ENCODE data around the gene TWF2. TPM values are rescaled to one million over a fixed set of nuclear protein-coding genes. Genes with fewer than 3 reads are reported as not detected.

Gene TWF2
- total and polyA plus RNA-seq, 2 of the 13 experiments (the other 11 are each of a cell fraction or from before 2014, with no cell fraction given) = 45.5 to 108 TPM

DNA sequence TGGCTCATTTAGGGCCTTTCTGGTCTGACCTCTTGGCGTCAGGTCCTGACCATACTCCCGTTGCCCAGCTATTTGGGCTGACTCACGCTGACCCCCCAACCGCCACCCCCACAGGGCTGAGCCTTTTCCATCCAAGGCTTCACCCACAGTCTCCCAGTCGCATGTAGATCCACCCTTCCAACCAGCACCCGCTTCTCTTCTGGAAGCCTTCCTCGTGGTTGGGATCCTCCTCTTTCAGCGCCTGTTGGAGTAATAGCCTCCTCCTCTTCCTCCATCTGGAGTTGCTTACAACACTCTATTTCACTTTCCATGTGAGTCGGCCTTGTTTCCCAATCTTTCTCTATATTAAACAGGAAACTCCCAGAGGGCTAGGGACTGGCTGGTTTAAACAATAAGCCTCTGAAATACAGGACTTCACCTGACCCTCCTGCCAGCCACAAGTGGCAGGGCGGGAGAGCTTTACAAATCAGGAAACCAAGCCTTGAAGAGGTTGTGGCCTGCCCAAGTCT is 43.1 kb downstream of the TWF2 start:
- Histone ChIP-seq H2AFZ (ENCODE audit: low read length) (peak overlapping the region; percentile 58), H3K4me2 (ENCODE audit: low read depth, low read length) (peak overlapping the region; percentile 45), H3K9ac (ENCODE audit: insufficient read depth, low read depth, low read length) (no peak overlapping the region), H3K79me2 (ENCODE audit: insufficient read depth, low read length) (peaks cover 11% of the 10 kb centered on the region), H3K36me3 (replicated peaks in 1 of 2; ENCODE audit: control insufficient read depth in 1 of 2, insufficient read depth in 2 of 2, low read length in 2 of 2) (peaks cover 0 to 4% of the 10 kb centered on the region in 2 experiments; a peak in 1 of 5 replicates), H3K27me3 (ENCODE audit: control insufficient read depth in 1 of 2, insufficient read depth in 2 of 2, low read length in 2 of 2) (peaks cover 0 to 8% of the 10 kb centered on the region in 2 experiments; a peak in 1 of 5 replicates), H3K27ac (ENCODE audit: extremely low read length, insufficient read depth, low read length) (no peak overlapping the region), H4K20me1 (ENCODE audit: insufficient read depth, low read length) (no peaks in the 10 kb centered on the region), H3K4me1 (ENCODE audit: insufficient read depth, low read length) (peaks cover 52% of the 10 kb centered on the region), H3K9me3 (ENCODE audit: low read length) (no peaks in the 10 kb centered on the region), H3K4me3 (replicated peaks in 1 of 3; ENCODE audit: insufficient read depth in 1 of 3, low read depth in 2 of 3, low read length in 3 of 3) (peak overlapping the region in 1 of 3 experiments; percentile 18; a peak in 1 of 6 replicates)
- POLR2A ChIA-PET = interaction anchor here (1.8 to 4.3 kb wide), 3 partner anchors 15 to 41 kb away, joined by 6 to 24 read pairs (median 12); partner anchors contain the start of gene POC1A
- CTCF ChIA-PET (ENCODE audit: low intra/inter-chr PET ratio, low total read pairs) = no interaction called here
- ATAC-seq (peak; percentile 6; the same call in 1 of the 3 replicates), DNase-seq (ENCODE audit: low spot score) (peak; percentile 61), FAIRE-seq (no peak)
- 34% methylated on average over 10 of the region's 10 CpGs for WGBS (ENCODE audit: low lambda C conversion rate)
- intact Hi-C loops (cut with micrococcal nuclease; ENCODE audit: unreplicated experiment) (no loop called here), in situ Hi-C loops (cut with HindIII; ENCODE audit: extremely low pct_ligation_motif_present, low pct_unique_long_range_greater_than_20kb) (no loop called here)
- BruUV-seq (replicated peaks) = no TSS peak
- TF ChIP-seq CEBPB (IDR thresholded peaks at IDR 0.05; ENCODE audit: borderline replicate concordance, low read depth, low read length) (peak; percentile 63; the same call in 1 of the 2 replicates), CEBPG (CRISPR knock-in tag; IDR thresholded peaks at IDR 0.05) (peak; percentile 38; the same call in 1 of the 2 replicates), HDAC6 (IDR thresholded peaks at IDR 0.05; ENCODE audit: low read depth, low read length) (no peak), ZNF124 (CRISPR knock-in tag; IDR thresholded peaks at IDR 0.05) (no peak), ZNF567 (CRISPR knock-in tag; IDR thresholded peaks at IDR 0.05; ENCODE audit: borderline replicate concordance) (no peak), ZNF264 (CRISPR knock-in tag; IDR thresholded peaks at IDR 0.05) (no peak), GATAD2A (CRISPR knock-in tag; IDR thresholded peaks at IDR 0.05) (peak; percentile 16; the same call in 1 of the 2 replicates), FOXJ3 (CRISPR knock-in tag; IDR thresholded peaks at IDR 0.05; ENCODE audit: borderline replicate concordance) (no peak), ZNF333 (CRISPR knock-in tag; IDR thresholded peaks at IDR 0.05; ENCODE audit: borderline replicate concordance) (no peak), TRIM24 (CRISPR knock-in tag; IDR thresholded peaks at IDR 0.05) (no peak)
- TF ChIP-seq, protein P1, sequence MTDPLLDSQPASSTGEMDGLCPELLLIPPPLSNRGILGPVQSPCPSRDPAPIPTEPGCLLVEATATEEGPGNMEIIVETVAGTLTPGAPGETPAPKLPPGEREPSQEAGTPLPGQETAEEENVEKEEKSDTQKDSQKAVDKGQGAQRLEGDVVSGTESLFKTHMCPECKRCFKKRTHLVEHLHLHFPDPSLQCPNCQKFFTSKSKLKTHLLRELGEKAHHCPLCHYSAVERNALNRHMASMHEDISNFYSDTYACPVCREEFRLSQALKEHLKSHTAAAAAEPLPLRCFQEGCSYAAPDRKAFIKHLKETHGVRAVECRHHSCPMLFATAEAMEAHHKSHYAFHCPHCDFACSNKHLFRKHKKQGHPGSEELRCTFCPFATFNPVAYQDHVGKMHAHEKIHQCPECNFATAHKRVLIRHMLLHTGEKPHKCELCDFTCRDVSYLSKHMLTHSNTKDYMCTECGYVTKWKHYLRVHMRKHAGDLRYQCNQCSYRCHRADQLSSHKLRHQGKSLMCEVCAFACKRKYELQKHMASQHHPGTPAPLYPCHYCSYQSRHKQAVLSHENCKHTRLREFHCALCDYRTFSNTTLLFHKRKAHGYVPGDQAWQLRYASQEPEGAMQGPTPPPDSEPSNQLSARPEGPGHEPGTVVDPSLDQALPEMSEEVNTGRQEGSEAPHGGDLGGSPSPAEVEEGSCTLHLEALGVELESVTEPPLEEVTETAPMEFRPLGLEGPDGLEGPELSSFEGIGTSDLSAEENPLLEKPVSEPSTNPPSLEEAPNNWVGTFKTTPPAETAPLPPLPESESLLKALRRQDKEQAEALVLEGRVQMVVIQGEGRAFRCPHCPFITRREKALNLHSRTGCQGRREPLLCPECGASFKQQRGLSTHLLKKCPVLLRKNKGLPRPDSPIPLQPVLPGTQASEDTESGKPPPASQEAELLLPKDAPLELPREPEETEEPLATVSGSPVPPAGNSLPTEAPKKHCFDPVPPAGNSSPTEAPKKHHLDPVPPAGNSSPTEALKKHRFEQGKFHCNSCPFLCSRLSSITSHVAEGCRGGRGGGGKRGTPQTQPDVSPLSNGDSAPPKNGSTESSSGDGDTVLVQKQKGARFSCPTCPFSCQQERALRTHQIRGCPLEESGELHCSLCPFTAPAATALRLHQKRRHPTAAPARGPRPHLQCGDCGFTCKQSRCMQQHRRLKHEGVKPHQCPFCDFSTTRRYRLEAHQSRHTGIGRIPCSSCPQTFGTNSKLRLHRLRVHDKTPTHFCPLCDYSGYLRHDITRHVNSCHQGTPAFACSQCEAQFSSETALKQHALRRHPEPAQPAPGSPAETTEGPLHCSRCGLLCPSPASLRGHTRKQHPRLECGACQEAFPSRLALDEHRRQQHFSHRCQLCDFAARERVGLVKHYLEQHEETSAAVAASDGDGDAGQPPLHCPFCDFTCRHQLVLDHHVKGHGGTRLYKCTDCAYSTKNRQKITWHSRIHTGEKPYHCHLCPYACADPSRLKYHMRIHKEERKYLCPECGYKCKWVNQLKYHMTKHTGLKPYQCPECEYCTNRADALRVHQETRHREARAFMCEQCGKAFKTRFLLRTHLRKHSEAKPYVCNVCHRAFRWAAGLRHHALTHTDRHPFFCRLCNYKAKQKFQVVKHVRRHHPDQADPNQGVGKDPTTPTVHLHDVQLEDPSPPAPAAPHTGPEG (CRISPR knock-in tag; IDR thresholded peaks at IDR 0.05) = no peak
- TF ChIP-seq, protein P2, sequence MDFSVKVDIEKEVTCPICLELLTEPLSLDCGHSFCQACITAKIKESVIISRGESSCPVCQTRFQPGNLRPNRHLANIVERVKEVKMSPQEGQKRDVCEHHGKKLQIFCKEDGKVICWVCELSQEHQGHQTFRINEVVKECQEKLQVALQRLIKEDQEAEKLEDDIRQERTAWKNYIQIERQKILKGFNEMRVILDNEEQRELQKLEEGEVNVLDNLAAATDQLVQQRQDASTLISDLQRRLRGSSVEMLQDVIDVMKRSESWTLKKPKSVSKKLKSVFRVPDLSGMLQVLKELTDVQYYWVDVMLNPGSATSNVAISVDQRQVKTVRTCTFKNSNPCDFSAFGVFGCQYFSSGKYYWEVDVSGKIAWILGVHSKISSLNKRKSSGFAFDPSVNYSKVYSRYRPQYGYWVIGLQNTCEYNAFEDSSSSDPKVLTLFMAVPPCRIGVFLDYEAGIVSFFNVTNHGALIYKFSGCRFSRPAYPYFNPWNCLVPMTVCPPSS (IDR thresholded peaks at IDR 0.05) = no peak
- TF ChIP-seq, protein P3, sequence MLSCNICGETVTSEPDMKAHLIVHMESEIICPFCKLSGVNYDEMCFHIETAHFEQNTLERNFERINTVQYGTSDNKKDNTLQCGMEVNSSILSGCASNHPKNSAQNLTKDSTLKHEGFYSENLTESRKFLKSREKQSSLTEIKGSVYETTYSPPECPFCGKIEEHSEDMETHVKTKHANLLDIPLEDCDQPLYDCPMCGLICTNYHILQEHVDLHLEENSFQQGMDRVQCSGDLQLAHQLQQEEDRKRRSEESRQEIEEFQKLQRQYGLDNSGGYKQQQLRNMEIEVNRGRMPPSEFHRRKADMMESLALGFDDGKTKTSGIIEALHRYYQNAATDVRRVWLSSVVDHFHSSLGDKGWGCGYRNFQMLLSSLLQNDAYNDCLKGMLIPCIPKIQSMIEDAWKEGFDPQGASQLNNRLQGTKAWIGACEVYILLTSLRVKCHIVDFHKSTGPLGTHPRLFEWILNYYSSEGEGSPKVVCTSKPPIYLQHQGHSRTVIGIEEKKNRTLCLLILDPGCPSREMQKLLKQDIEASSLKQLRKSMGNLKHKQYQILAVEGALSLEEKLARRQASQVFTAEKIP (CRISPR knock-in tag; IDR thresholded peaks at IDR 0.05; ENCODE audit: borderline replicate concordance) = no peak
